GM18868 (cell line): Measurements from ENCODE around the gene NFKBIE.

Source experiments
- ATAC-seq: cut with Tn5 transposase; IDR thresholded peaks from one replicate; pipeline ENCODE4 v1.9.1; 2021; ENCODE audit warnings: mild to moderate bottlenecking, moderate library complexity; ENCODE audit not compliant: unreplicated experiment

The NFKBIE gene

DNA sequence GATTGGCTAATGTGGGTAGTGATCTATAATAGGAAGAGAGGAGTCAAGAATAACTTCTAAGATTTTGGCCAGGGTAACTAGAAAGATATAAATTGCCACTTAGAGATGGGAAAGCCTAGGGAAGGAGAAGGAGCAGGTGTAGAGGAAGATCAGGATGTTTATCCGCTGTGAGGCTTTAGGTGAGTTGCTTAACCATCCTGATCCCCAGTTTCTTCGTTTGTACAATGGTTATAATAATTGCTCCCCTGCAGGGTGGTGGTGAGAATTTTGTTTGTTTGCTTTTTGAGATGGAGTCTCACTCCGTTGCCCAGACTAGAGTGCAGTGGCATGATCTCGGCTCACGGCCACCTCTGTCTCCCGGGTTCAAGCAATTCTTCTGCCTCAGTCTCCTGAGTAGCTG is 51.0 kb downstream of the NFKBIE start:
- ATAC-seq, result no peak

DNA sequence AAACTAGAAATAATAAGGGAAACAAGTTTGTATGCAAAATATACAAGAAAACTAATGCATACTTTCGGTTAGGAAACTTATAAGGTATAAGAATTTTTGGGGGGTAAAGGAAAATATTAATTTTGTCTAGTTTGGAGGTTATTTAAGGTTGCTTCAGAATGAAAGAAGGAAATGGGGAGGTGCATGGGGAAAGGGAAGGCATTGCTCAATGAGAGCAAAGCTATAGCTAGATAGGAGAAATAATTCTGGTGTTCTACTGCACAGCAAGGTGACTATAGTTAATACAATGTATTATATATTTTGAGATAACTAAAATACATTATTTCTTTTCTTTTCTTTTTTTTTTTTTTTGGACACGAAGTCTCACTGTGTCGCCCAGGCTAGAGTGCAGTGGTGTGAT is 54.1 kb downstream of the NFKBIE start:
- ATAC-seq, result no peak
